IMR-90 (cell line): Measurements from ENCODE around the gene FAM83G. TPM values are rescaled to one million over a fixed set of nuclear protein-coding genes. Genes with fewer than 3 reads are reported as not detected.

Experiments used
- ATAC-seq: fragments of 200-7000 bp; cut with Tn5 transposase; 2 replicates; pipeline ENCODE4 v1.9.1; 2020; ENCODE audit warnings: low read depth, mild to moderate bottlenecking, moderate library complexity
- BruUV-seq: library from RNA; stranded (reverse); fragments of 400-500 nt; replicated peaks from 2 replicates; lab custom pipeline; 2021; lab: Mats Ljungman, UMichigan
- CTCF ChIA-PET: fragments of 300-600 bp; formaldehyde crosslinking; extraction: SDS; loops from one replicate; lab custom pipeline; 2021; ENCODE audit warnings: antibody characterized with exemption; lab: Yijun Ruan, JAX
- POLR2A ChIA-PET: fragments of 300-600 bp; sonication (Branson Sonifier 250); formaldehyde crosslinking; loops from one replicate; lab custom pipeline; 2022; ENCODE audit warnings: antibody characterized with exemption; ENCODE audit not compliant: unreplicated experiment; lab: Charles Lee
- DNase-seq: peaks from one replicate; pipeline ENCODE4 v3.0.0; 2013
- H2AFZ ChIP-seq: replicated peaks from 2 replicates; pipeline ENCODE3; 2013; ENCODE audit warnings: low read length, mild to moderate bottlenecking; ENCODE audit not compliant: poor library complexity
- H2AK5ac ChIP-seq: 2 replicates; pipeline ENCODE4 v1.6.1; 2013; ENCODE audit warnings: low read depth, low read length, inconsistent platforms
- H2AK9ac ChIP-seq: replicated peaks from 2 replicates; pipeline ENCODE3; 2013; ENCODE audit warnings: mild to moderate bottlenecking, low read depth, low read length, moderate library complexity; ENCODE audit not compliant: poor library complexity
- H2BK120ac ChIP-seq: 2 replicates; pipeline ENCODE4 v1.6.1; 2013; ENCODE audit warnings: low read depth, low read length, inconsistent platforms
- H2BK15ac ChIP-seq: 3 replicates; pipeline ENCODE4 v1.6.1; 2013; ENCODE audit warnings: low read depth, low read length, inconsistent platforms
- H2BK20ac ChIP-seq: 2 replicates; pipeline ENCODE4 v1.6.1; 2013; ENCODE audit warnings: low read depth, mild to moderate bottlenecking, inconsistent platforms, low read length, moderate library complexity
- H2BK5ac ChIP-seq: 2 replicates; pipeline ENCODE4 v1.6.1; 2013; ENCODE audit warnings: mild to moderate bottlenecking, low read depth, low read length, inconsistent platforms; ENCODE audit not compliant: poor library complexity, severe bottlenecking
- H3K14ac ChIP-seq: replicated peaks from 2 replicates; pipeline ENCODE4 v1.6.1; 2013; ENCODE audit warnings: low read depth, low read length, inconsistent platforms
- H3K18ac ChIP-seq: 2 replicates; pipeline ENCODE4 v1.6.1; 2013; ENCODE audit warnings: low read depth, low read length, control low read depth
- H3K23ac ChIP-seq: 2 replicates; pipeline ENCODE4 v1.6.1; 2013; ENCODE audit warnings: low read depth, low read length, inconsistent platforms
- H3K27ac ChIP-seq: 2 replicates; pipeline ENCODE4 v1.5.1; 2013; ENCODE audit warnings: mild to moderate bottlenecking, control low read depth, low read length; ENCODE audit not compliant: insufficient read depth
- H3K27me3 ChIP-seq: 2 replicates; pipeline ENCODE4 v1.6.1; 2013; ENCODE audit warnings: low read length; ENCODE audit not compliant: control insufficient read depth, insufficient read depth
- H3K36me3 ChIP-seq: 2 replicates; pipeline ENCODE4 v1.6.1; 2013; ENCODE audit warnings: low read length, mixed read lengths; ENCODE audit not compliant: control insufficient read depth, insufficient read depth
- H3K4ac ChIP-seq: 2 replicates; pipeline ENCODE4 v1.6.1; 2013; ENCODE audit warnings: low read depth, low read length, inconsistent platforms
- H3K4me1 ChIP-seq: 2 replicates; pipeline ENCODE4 v1.6.1; 2013; ENCODE audit warnings: low read length, mixed read lengths; ENCODE audit not compliant: control insufficient read depth, insufficient read depth
- H3K4me2 ChIP-seq: 2 replicates; pipeline ENCODE4 v1.6.1; 2013; ENCODE audit warnings: low read depth, mild to moderate bottlenecking, control low read depth, low read length, moderate library complexity
- H3K4me3 ChIP-seq: 2 replicates; pipeline ENCODE4 v1.5.1; 2013; ENCODE audit warnings: low read depth, mild to moderate bottlenecking, control low read depth, low read length, moderate library complexity; ENCODE audit not compliant: insufficient read depth
- H3K56ac ChIP-seq: 2 replicates; pipeline ENCODE4 v1.6.1; 2013; ENCODE audit warnings: low read length, inconsistent platforms; ENCODE audit not compliant: insufficient read depth; ENCODE audit errors: extremely low read depth
- H3K79me1 ChIP-seq, 2 experiments: 2 replicates each; pipeline ENCODE4 v1.6.1; 2013; ENCODE audit warnings: low read length in 2 of 2, inconsistent platforms in 1 of 2, low read depth in 1 of 2
- H3K9ac ChIP-seq: 2 replicates; pipeline ENCODE4 v1.6.1; 2013; ENCODE audit warnings: low read depth, low read length, control low read depth
- H3K9me1 ChIP-seq: 2 replicates; pipeline ENCODE4 v1.6.1; 2013; ENCODE audit warnings: low read length, inconsistent platforms; ENCODE audit not compliant: insufficient read depth
- H3K9me3 ChIP-seq: 2 replicates; pipeline ENCODE4 v1.6.1; 2013; ENCODE audit warnings: low read length; ENCODE audit not compliant: control insufficient read depth, insufficient read depth
- H4K20me1 ChIP-seq: 2 replicates; pipeline ENCODE4 v1.6.1; 2013; ENCODE audit warnings: low read length, inconsistent platforms; ENCODE audit not compliant: insufficient read depth
- H4K5ac ChIP-seq: 2 replicates; pipeline ENCODE4 v1.6.1; 2013; ENCODE audit warnings: mild to moderate bottlenecking, low read depth, low read length, control low read depth
- H4K8ac ChIP-seq, 2 experiments: 2 replicates each; pipeline ENCODE4 v1.6.1; 2013; ENCODE audit warnings: low read depth in 2 of 2, low read length in 2 of 2, control low read depth in 1 of 2, inconsistent platforms in 1 of 2
- H4K91ac ChIP-seq: 2 replicates; pipeline ENCODE4 v1.6.1; 2013; ENCODE audit warnings: low read depth, low read length, inconsistent platforms; ENCODE audit not compliant: insufficient read depth
- BHLHE40 ChIP-seq: fragments of 150-350 bp; IDR thresholded peaks from 2 replicates; pipeline ENCODE4 v1.6.1; 2016; ENCODE audit warnings: mild to moderate bottlenecking, low read depth, low read length
- CEBPB ChIP-seq: IDR thresholded peaks from 2 replicates; pipeline ENCODE4 v1.6.1; 2012; ENCODE audit warnings: low read depth, low read length, improper control_type of control experiment
- CHD1 ChIP-seq: IDR thresholded peaks from 2 replicates; pipeline ENCODE4 v1.6.1; 2012; ENCODE audit warnings: low read depth, low read length, improper control_type of control experiment
- ELK1 ChIP-seq: fragments of 150-350 bp; IDR thresholded peaks from 2 replicates; pipeline ENCODE4 v1.6.1; 2016; ENCODE audit warnings: low read depth, mild to moderate bottlenecking, low read length, moderate library complexity, borderline replicate concordance
- FOS ChIP-seq: fragments of 150-350 bp; IDR thresholded peaks from 2 replicates; pipeline ENCODE4 v1.6.1; 2016; ENCODE audit warnings: low read depth, low read length
- MAFK ChIP-seq: IDR thresholded peaks from 2 replicates; pipeline ENCODE4 v1.6.1; 2012; ENCODE audit warnings: low read depth, low read length, improper control_type of control experiment
- MAZ ChIP-seq: IDR thresholded peaks from 2 replicates; pipeline ENCODE4 v1.6.1; 2012; ENCODE audit warnings: low read depth, mild to moderate bottlenecking, low read length, improper control_type of control experiment, moderate library complexity, borderline replicate concordance
- MXI1 ChIP-seq: IDR thresholded peaks from 2 replicates; pipeline ENCODE4 v1.6.1; 2012; ENCODE audit warnings: low read depth, mild to moderate bottlenecking, low read length, moderate library complexity, borderline replicate concordance
- NFE2L2 ChIP-seq: fragments of 150-350 bp; IDR thresholded peaks from 2 replicates; pipeline ENCODE4 v1.6.1; 2016; ENCODE audit warnings: low read depth, mild to moderate bottlenecking, low read length
- POLR2A ChIP-seq: IDR thresholded peaks from 2 replicates; pipeline ENCODE4 v1.6.1; 2012; ENCODE audit warnings: mild to moderate bottlenecking, low read depth, low read length
- RAD21 ChIP-seq: IDR thresholded peaks from 2 replicates; pipeline ENCODE4 v1.6.1; 2012; ENCODE audit warnings: low read length, improper control_type of control experiment
- RCOR1 ChIP-seq: IDR thresholded peaks from 2 replicates; pipeline ENCODE4 v1.6.1; 2012; ENCODE audit warnings: mild to moderate bottlenecking, low read length, improper control_type of control experiment; ENCODE audit not compliant: insufficient replicate concordance
- RFX5 ChIP-seq: IDR thresholded peaks from 2 replicates; pipeline ENCODE4 v1.8.0; 2012; ENCODE audit warnings: low read depth, mild to moderate bottlenecking, low read length, moderate library complexity
- SMC3 ChIP-seq: fragments of 150-350 bp; IDR thresholded peaks from 2 replicates; pipeline ENCODE4 v1.6.1; 2016; ENCODE audit warnings: low read depth, mild to moderate bottlenecking, antibody characterized with exemption, low read length, moderate library complexity
- WGBS, 2 experiments: methylation state at CpG; one replicate each; pipeline versions ENCODE4 v1.1.5 to v1.1.7; 2013; ENCODE audit warnings: missing lambda C conversion rate in 2 of 2; ENCODE audit not compliant: insufficient read length in 1 of 2; ENCODE audit errors: extremely low coverage in 2 of 2; 5-methylcytosine and 5-hydroxymethylcytosine counted together
- dilution Hi-C: fragments of 300-500 bp; cut with HindIII; formaldehyde crosslinking; loops from one replicate; pipeline ENCODE4 v1.14.3; 2018; ENCODE audit warnings: low sequenced_read_pairs; ENCODE audit not compliant: unreplicated experiment
- in situ Hi-C: fragments of 300-500 bp; cut with MboI; formaldehyde crosslinking; loops from 3 replicates; pipeline ENCODE4 v1.14.3; 2019; ENCODE audit warnings: low sequenced_read_pairs, inconsistent platforms, mixed read lengths
- intact Hi-C: fragments of 100-400 bp; cut with micrococcal nuclease; formaldehyde crosslinking; loops from 2 replicates; pipeline ENCODE4 v1.10.0; 2022
- polyA plus RNA-seq, 3 experiments: library from polyadenylated mRNA; depleted of rRNA; stranded (reverse); fragments of >200 nt; gene quantifications; 2 replicates each; pipeline ENCODE4 v1.2.3, GENCODE V29; 2012; ENCODE audit warnings: low replicate concordance in 1 of 3
- total RNA-seq: library from RNA; depleted of rRNA; stranded (reverse); fragments of >200 nt; gene quantifications from 2 replicates; pipeline ENCODE4 v1.2.3, GENCODE V29; 2012
- TF ChIP-seq, protein P1 (sequence below): fragments of 150-350 bp; IDR thresholded peaks from 2 replicates; pipeline ENCODE4 v1.6.1; 2017; ENCODE audit warnings: mild to moderate bottlenecking, antibody characterized with exemption, low read length, low read depth

Gene FAM83G
- total and polyA plus RNA-seq, 2 of the 4 experiments (the other 2 are of a cell fraction): 9.5 to 12.6 TPM

DNA sequence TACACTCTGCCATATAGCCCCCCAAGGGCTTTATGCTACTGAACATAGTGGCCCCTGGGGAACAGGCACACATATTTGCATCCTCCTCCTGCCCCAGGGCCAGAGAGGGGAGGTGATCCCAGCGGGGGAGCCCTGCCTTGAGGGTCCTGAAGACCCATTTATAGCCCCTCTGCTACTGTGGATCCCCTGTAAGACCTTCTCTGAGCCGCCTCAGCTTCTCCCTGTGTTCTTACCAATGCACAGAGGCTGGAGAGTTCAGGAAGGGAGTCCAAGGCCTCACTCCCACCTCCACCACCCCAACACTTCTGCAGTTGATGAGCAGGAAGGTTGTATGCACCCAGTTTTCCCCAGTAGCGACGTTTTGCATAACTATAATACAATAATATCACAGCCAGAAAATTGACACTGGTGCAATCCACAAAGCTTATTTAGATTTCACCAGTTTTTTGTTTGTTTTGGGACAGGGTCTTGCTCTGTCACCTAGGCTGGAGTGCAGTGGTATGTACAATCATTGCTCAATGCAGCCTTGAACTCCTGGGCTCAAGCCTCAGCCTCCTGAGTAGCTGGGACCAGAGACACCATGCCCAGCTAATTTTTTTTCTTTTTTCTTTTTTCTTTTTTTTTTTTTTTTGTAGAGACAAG is 1.3 kb upstream of the FAM83G start:
- peaks cover 14 to 36% of the 10 kb centered on the region in 2 experiments; a peak in 3 of 4 replicates for H3K79me1 ChIP-seq
- in situ Hi-C loops (no loop called here), intact Hi-C loops (loop anchor here (2.0 kb wide), 1 partner anchor 45 kb away; no protein-coding TSS in a partner anchor), dilution Hi-C loops (no loop called here)
- no peak overlapping the region for H3K4me2 ChIP-seq
- H4K91ac ChIP-seq: no peak overlapping the region
- no peak for TF ChIP-seq SMC3
- no peak for TF ChIP-seq ELK1
- no peak for TF ChIP-seq CEBPB
- TF ChIP-seq RAD21: no peak
- TF ChIP-seq MAZ: no peak
- TF ChIP-seq MXI1: no peak
- no peak for TF ChIP-seq MAFK
- TF ChIP-seq, protein P1, sequence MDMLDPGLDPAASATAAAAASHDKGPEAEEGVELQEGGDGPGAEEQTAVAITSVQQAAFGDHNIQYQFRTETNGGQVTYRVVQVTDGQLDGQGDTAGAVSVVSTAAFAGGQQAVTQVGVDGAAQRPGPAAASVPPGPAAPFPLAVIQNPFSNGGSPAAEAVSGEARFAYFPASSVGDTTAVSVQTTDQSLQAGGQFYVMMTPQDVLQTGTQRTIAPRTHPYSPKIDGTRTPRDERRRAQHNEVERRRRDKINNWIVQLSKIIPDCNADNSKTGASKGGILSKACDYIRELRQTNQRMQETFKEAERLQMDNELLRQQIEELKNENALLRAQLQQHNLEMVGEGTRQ: no peak
- no peak for TF ChIP-seq FOS
- no peak for TF ChIP-seq RFX5
- TF ChIP-seq NFE2L2: no peak
- TF ChIP-seq POLR2A: no peak
- TF ChIP-seq BHLHE40: no peak
- TF ChIP-seq RCOR1: no peak
- TF ChIP-seq CHD1: no peak
- no peaks in the 10 kb centered on the region for H3K36me3 ChIP-seq
- H3K27ac ChIP-seq: no peak overlapping the region
- H3K9me1 ChIP-seq: peaks cover 13% of the 10 kb centered on the region; the same call in 1 of the 2 replicates
- no peak overlapping the region for H4K5ac ChIP-seq
- peak overlapping the region; percentile 76 for H2AK5ac ChIP-seq
- CTCF ChIA-PET: no interaction called here
- no peaks in the 10 kb centered on the region for H3K27me3 ChIP-seq
- no CpG with 5 or more reads among the region's 4 CpGs for WGBS, 2 experiments
- ATAC-seq (no peak), DNase-seq (no peak)
- H3K9me3 ChIP-seq: no peaks in the 10 kb centered on the region
- no peak overlapping the region; a peak in 1 of 4 replicates for H4K8ac ChIP-seq
- H3K4me3 ChIP-seq: no peak overlapping the region
- no peak overlapping the region for H3K14ac ChIP-seq
- no peak overlapping the region for H2BK15ac ChIP-seq
- H2AFZ ChIP-seq: no peak overlapping the region
- H2BK5ac ChIP-seq: no peak overlapping the region
- peaks cover 28% of the 10 kb centered on the region for H3K4me1 ChIP-seq
- H3K56ac ChIP-seq: no peak overlapping the region
- H3K23ac ChIP-seq: no peak overlapping the region
- H2BK120ac ChIP-seq: no peak overlapping the region
- no peak overlapping the region for H2BK20ac ChIP-seq
- peaks cover 18% of the 10 kb centered on the region for H4K20me1 ChIP-seq
- no peak overlapping the region for H3K9ac ChIP-seq
- H3K18ac ChIP-seq: no peak overlapping the region
- POLR2A ChIA-PET: no interaction called here
- H3K4ac ChIP-seq: 0 out of 2 replicates have a peak overlapping the region, but pooled peaks have one; percentile 93
- BruUV-seq: no TSS peak
- H2AK9ac ChIP-seq: peak overlapping the region; percentile 23
